GM18508 (cell line): Measurements from ENCODE around the gene PDE4DIP.
"Not testable (repeated sequence)": the region's sequence is repeated elsewhere in the genome, so short reads cannot be mapped to it uniquely, and the experiment has no call there.

Experiments used
- ATAC-seq: cut with Tn5 transposase; IDR thresholded peaks from one replicate; pipeline ENCODE4 v1.9.1; 2021; ENCODE audit warnings: moderate number of reproducible peaks; ENCODE audit not compliant: insufficient read depth, unreplicated experiment

The PDE4DIP gene

DNA sequence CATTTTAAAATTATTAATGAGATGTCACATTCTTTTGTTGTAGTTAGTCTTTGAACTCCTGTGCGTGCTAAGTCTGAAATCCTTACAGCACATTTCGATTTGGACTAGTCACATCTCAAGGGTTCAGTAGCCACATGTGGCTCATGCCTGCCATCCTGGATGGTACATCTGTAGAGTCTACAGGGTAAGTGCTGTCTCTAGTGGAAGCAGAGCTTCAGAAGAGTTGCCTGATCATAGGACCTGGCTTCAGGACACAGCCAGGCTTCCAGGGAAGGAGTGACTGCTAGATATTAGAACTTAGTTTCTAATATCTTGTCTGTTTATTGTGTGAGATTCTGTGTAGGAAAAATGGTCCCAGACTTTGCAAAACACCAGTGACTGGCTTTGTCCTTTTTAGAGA, 72.0 kb downstream of the PDE4DIP start:
- not testable (repeated sequence) for ATAC-seq

DNA sequence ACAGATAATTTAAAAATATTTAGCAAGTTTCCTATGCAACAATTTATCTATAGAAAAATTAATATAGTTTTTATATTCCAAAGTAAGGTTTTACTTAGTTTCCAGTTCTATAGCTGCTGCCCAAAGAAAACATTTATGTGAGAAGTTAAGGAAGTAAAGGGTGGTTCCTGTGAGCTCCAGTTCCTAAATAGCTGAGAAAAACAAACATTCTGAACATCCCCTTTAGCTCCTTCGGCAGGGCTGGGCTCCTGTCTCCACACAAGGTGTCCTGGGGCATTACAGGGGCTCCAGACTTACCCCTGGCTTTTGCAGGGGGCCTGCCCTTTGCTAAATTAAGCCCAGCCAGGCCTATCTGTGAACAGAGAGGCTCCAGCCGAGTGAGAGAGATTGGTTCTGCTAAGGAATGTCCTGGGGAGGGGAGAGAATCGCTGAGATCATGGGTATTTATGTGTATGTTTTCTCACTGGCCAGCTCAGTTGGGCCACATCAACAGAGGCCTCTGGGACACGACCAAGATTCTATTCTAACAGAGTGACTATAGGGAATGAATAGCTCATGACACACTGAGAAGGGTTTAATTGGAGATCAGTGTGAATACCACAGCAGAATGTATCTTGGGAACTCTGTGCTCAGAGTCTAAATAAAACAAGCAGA, 72.6 kb downstream of the PDE4DIP start:
- ATAC-seq: not testable (repeated sequence)

GRCh38 chr1:148918836-148919447, 74.7 kb downstream of the PDE4DIP start:
- not testable (repeated sequence) for ATAC-seq

DNA sequence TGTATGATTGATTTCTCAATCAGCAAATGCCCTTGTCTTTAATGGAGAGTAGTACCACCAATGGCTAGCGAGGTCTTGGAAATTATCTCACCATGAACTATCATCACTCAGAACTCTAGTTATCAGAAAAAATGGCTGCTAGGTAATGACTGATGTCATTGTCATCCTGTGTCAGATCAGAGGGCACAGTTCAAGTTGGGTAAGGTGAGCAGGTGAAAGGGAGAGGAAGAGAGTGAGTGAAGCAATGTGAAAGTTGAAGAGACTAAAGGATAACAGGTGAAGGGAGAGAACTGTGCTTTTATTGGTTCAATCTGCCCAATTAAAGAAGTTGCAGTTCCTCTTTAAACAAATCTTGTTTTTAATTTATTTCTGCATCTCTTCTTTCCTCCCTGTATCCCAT, 76.8 kb downstream of the PDE4DIP start:
- ATAC-seq: not testable (repeated sequence)

DNA sequence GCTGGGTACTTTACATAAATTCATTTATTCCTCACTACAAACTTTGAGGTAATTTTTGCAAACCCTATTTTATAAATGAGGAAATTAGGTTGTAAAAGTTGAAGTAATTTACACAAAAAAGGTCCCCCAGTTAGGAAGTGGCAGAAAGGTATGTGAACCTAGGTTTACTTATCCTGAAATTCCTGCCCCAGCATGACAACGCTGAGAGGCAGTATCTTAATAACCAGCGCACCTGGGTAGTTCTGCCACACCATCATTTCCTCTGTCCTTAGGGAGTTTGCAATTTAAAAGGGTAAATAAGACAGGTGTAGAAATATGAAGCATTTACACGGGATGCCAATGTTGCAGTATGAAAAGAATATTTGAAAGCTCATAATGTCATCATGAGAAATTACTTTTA, 79.6 kb downstream of the PDE4DIP start:
- not testable (repeated sequence) for ATAC-seq

DNA sequence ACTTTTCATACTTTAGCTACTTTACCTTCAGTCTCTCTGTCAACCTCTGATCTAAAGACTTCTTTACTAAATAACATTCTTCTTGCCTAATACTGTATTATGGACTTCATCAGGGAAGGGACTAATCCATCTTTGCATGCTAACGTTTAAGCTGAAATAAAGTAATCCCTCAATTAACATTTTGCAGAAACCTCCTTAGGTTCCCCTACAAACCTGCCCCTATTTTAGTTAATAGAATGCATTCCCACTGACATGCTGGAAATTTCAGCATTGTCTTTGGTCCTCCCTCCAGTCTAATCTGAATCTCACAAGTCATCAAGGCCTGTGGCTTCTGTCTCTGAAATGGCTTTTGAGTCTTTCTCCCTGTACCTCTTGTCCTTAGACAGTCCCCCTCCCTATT, 83.4 kb downstream of the PDE4DIP start:
- not testable (repeated sequence) for ATAC-seq

DNA sequence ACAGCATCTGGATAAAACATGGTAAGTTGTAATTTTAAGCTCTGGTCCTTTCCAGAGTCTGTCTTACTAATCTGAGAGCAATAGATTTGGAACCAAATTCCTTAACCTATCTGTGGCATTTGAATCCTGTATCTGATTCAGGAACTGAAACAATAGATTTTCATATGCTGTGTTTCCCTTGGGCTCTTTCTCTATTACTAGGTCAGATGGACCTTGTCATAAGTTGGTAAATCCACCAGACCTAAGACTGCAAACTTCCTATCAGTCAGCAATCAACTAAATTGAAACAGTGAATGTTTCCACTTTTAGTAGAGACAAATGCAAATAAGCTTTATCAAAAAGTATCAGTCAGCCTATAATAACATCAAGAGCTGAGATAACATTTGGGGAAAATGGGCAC, 85.0 kb downstream of the PDE4DIP start:
- ATAC-seq: not testable (repeated sequence)

GRCh38 chr1:148935381-148936002, 91.3 kb downstream of the PDE4DIP start:
- ATAC-seq: not testable (repeated sequence)

- not testable (repeated sequence) for ATAC-seq
Observed at GRCh38 chr1:148942906-148943305, 98.7 kb downstream of the PDE4DIP start.

GRCh38 chr1:148945130-148945529, 100.9 kb downstream of the PDE4DIP start:
- ATAC-seq: not testable (repeated sequence)

DNA sequence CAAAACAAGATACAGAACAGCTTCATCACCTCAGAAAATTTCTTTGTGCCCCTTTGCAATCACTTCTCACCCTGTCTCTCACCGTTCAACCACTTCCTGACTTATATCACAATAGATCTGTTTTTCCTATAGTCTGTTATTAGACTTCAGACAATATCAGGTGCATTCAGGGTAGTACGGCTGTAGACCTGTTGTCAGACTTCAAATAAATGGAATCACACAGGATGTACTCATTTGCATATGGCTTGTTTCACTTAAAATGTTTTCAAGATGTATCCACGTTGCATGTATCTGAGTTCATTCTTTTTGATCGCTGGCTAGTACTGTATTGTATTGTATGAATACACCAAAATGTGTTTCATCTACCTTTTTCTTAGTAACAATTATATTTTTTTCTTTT, 104.5 kb downstream of the PDE4DIP start:
- ATAC-seq: not testable (repeated sequence)

- peak; percentile 36 for ATAC-seq
Observed at GRCh38 chr1:148951336-148952227, 107.4 kb downstream of the PDE4DIP start.

GRCh38 chr1:148952253-148952937, 108.2 kb downstream of the PDE4DIP start:
- ATAC-seq: peak; percentile 65

GRCh38 chr1:148952938-148953616, 108.8 kb downstream of the PDE4DIP start:
- not testable (repeated sequence) for ATAC-seq

GRCh38 chr1:148953730-148954129, 109.5 kb downstream of the PDE4DIP start:
- not testable (repeated sequence) for ATAC-seq

- not testable (repeated sequence) for ATAC-seq
Observed at GRCh38 chr1:148958343-148958742, 114.1 kb downstream of the PDE4DIP start.

GRCh38 chr1:148960212-148961000, 116.2 kb downstream of the PDE4DIP start:
- not testable (repeated sequence) for ATAC-seq

GRCh38 chr1:148962127-148962857, 118.1 kb downstream of the PDE4DIP start:
- ATAC-seq: not testable (repeated sequence)
